Colonic mucosa (tissue), 4 donors: ENCODE measurements around the gene POU2AF1. TPM values are rescaled to one million over a fixed set of nuclear protein-coding genes. Genes with fewer than 3 reads are reported as not detected.

Experiments used
- DNase-seq: peaks from one replicate; pipeline ENCODE4 v3.0.0-alpha.2; 2020
- H3K27ac ChIP-seq: fragments of 200-600 bp; one replicate; pipeline ENCODE4 v1.8.0; 2021
- H3K27me3 ChIP-seq: fragments of 200-600 bp; one replicate; pipeline ENCODE4 v1.8.0; 2021
- H3K36me3 ChIP-seq: fragments of 200-600 bp; one replicate; pipeline ENCODE4 v1.8.0; 2021
- H3K4me1 ChIP-seq: fragments of 200-600 bp; one replicate; pipeline ENCODE4 v1.8.0; 2021; ENCODE audit warnings: mild to moderate bottlenecking
- H3K4me3 ChIP-seq: fragments of 200-600 bp; one replicate; pipeline ENCODE4 v1.8.0; 2021
- H3K9ac ChIP-seq, 2 donors: one replicate each; pipeline ENCODE4 v1.7.0; 2013; ENCODE audit warnings: control low read depth in 2 of 2, low read depth in 2 of 2, low read length in 2 of 2
- H3K9me3 ChIP-seq: fragments of 200-600 bp; one replicate; pipeline ENCODE4 v1.8.0; 2021
- intact Hi-C: fragments of 100-400 bp; cut with DNase I; formaldehyde crosslinking; loops from one replicate; pipeline ENCODE4 v1.14.1; 2022
- total RNA-seq, 2 donors: library from RNA; stranded (reverse); fragmentation: NEBNext Ultra II Directional in 1 of 2; extraction: Animal tissue kit (Norgen Biotek cat#: 25700) in 1 of 2; gene quantifications; one replicate each; pipeline ENCODE4 v1.2.1, GENCODE V29; 2021
- TF ChIP-seq, protein P1 (sequence below): fragments of 200-600 bp; IDR thresholded peaks from one replicate; pipeline ENCODE4 v1.8.0; 2022; ENCODE audit warnings: antibody characterized with exemption, mild to moderate bottlenecking
- donor health status: healthy.
- donor health status: DM: no; HTN: no; CAD: no.
- donor health status: DM: no; HTN: no; CAD: no.

POU2AF1 gene, protein sequence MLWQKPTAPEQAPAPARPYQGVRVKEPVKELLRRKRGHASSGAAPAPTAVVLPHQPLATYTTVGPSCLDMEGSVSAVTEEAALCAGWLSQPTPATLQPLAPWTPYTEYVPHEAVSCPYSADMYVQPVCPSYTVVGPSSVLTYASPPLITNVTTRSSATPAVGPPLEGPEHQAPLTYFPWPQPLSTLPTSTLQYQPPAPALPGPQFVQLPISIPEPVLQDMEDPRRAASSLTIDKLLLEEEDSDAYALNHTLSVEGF
- 1 to 10 TPM; 3.1 to 3.7 TPM for total RNA-seq

DNA sequence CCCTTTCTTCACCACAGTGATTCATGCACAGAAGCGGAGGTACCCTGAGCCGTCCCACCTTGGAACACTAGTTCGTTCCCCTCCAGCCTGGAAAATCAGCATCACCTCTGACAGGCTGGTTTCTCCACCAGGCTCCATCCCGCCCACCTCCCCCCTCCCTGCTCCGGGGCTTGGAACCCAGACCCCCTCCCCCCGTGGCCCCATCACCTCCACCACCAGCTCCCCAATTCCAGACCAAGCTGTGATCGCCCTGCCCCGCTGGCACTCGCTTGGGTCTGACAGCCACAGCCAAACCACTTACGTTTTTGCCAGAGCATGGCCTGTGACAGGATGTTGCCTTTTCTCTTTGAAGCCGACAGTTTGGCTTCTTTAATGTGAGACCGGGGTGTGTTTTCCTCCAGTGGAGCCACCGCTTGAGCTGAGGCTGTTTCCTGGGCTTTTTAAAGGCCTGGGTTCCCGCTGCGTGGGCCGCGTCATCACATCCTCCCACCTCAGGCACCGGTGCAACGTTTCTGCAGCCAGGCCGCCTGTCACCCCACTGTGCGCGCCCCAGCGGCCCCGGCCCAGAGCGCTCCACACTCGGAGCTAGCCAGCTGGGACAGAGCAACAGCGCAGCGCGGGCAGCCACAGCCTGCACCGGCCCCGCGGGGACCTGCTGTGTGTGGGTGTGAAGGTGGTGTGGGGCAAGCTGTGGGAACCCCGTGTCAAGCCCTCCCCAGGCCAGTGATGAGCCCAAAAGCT lies at the start of gene POU2AF1:
POU2AF1 (minus strand) TSS at position 415 of the 741 bp plus-strand sequence; CDS start at position 317, 98 bp downstream.
- Histone ChIP-seq H3K4me3 (no peak within 1 kb of the TSS), H3K27me3 (no peaks in the 10 kb centered on the region), H3K4me1 (no peaks in the 10 kb centered on the region), H3K9ac (peak within 1 kb of the TSS in 1 of 2 donors; percentile 48), H3K9me3 (no peaks in the 10 kb centered on the region), H3K36me3 (no peaks in the 10 kb centered on the region), H3K27ac (no peak within 1 kb of the TSS)
- intact Hi-C loops: no loop called here
- DNase-seq: no peak
- TF ChIP-seq, protein P1, sequence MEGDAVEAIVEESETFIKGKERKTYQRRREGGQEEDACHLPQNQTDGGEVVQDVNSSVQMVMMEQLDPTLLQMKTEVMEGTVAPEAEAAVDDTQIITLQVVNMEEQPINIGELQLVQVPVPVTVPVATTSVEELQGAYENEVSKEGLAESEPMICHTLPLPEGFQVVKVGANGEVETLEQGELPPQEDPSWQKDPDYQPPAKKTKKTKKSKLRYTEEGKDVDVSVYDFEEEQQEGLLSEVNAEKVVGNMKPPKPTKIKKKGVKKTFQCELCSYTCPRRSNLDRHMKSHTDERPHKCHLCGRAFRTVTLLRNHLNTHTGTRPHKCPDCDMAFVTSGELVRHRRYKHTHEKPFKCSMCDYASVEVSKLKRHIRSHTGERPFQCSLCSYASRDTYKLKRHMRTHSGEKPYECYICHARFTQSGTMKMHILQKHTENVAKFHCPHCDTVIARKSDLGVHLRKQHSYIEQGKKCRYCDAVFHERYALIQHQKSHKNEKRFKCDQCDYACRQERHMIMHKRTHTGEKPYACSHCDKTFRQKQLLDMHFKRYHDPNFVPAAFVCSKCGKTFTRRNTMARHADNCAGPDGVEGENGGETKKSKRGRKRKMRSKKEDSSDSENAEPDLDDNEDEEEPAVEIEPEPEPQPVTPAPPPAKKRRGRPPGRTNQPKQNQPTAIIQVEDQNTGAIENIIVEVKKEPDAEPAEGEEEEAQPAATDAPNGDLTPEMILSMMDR: no peak

DNA sequence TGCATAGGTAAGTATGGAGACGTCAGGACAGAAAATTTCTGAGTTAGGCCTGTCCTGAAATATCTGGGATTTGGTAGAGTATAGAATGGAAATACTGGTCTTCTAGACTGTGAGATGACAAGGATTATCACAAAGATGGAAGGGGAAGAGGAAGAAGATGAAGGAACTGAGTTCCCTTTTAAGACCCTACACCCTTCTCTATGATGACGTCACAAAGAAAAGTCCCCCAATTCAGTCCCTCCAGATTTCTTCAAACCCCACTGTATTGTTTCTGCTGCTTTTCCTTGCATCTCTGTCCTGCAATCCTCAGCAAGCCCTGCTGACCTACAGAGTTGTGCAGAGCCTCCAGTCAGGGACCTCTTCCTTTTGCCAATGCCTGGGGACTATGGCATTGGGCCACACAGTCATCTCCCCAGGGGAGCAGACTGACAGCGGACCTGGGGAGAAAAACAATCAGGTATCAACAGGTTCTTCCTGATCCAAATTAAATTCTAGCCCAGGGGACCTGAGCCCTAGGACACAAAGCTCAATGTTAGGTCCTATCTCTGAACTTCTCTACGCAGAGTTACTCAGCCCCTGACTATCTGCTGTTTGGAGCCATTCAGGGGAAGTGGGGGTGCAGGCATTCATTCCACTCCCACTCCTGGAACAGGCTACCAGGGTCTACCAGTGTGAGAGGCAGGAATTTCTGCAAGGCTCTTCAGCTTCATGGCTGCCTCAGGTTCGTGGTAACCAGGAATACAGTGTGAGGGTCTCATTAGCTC lies 49.2 kb upstream of the POU2AF1 start:
- no peaks in the 10 kb centered on the region for H3K9me3 ChIP-seq
- no peaks in the 10 kb centered on the region for H3K27me3 ChIP-seq
- H3K36me3 ChIP-seq: no peaks in the 10 kb centered on the region
- H3K4me1 ChIP-seq: no peaks in the 10 kb centered on the region
- TF ChIP-seq, protein P1: no peak
- no peak overlapping the region for H3K27ac ChIP-seq
- no peak overlapping the region for H3K4me3 ChIP-seq
- intact Hi-C loops: no loop called here
- H3K9ac ChIP-seq: no peak overlapping the region
- DNase-seq: no peak

- no peaks in the 10 kb centered on the region for H3K4me1 ChIP-seq
- no peak overlapping the region for H3K4me3 ChIP-seq
- no peak overlapping the region for H3K27ac ChIP-seq
- H3K9me3 ChIP-seq: no peaks in the 10 kb centered on the region
- TF ChIP-seq, protein P1: no peak
- no peaks in the 10 kb centered on the region for H3K36me3 ChIP-seq
- H3K27me3 ChIP-seq: no peaks in the 10 kb centered on the region
- no peak overlapping the region for H3K9ac ChIP-seq
- intact Hi-C loops: no loop called here
- DNase-seq: peak; percentile 58
Observed at GRCh38 chr11:111427471-111427912, 48.4 kb upstream of the POU2AF1 start.

GRCh38 chr11:111426617-111427016 lies 47.5 kb upstream of the POU2AF1 start:
- Histone ChIP-seq H3K9me3 (no peaks in the 10 kb centered on the region), H3K4me1 (no peaks in the 10 kb centered on the region), H3K4me3 (no peak overlapping the region), H3K27me3 (no peaks in the 10 kb centered on the region), H3K27ac (no peak overlapping the region), H3K36me3 (no peaks in the 10 kb centered on the region), H3K9ac (no peak overlapping the region)
- TF ChIP-seq, protein P1: no peak
- DNase-seq: peak; percentile 38
- intact Hi-C loops: no loop called here

DNA sequence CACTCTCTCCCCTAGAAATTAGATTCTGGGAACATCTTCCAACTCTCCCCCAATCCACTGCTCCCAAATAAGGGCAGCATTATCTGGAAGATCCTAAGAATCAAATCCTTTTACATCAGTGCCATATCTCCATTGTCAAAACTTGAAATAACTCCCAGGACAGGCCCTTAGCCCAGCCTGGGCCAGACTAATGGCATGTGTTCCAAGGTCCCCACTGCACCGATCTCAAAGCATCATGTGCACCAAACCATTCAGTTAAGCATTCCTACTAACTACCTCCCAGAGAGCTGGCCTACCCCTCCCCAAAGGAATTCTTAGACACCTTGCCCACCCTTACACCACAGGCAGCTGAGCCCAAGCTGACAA lies 44.2 kb upstream of the POU2AF1 start:
- H3K9me3 ChIP-seq: no peaks in the 10 kb centered on the region
- no peak overlapping the region for H3K9ac ChIP-seq
- no peaks in the 10 kb centered on the region for H3K36me3 ChIP-seq
- no peak overlapping the region for H3K4me3 ChIP-seq
- no peak for DNase-seq
- H3K27ac ChIP-seq: no peak overlapping the region
- no peaks in the 10 kb centered on the region for H3K4me1 ChIP-seq
- H3K27me3 ChIP-seq: no peaks in the 10 kb centered on the region
- TF ChIP-seq, protein P1: peak; percentile 15
- intact Hi-C loops: loop anchor here (5.0 kb wide), 1 partner anchor 126 kb away; the partner anchor contains the start of gene POU2AF3
